GM19035 (cell line): ENCODE data around the gene POLR1B.
A peak's percentile ranks its signal among the peaks of the same experiment; 100 is the strongest.
"Not testable (repeated sequence)": the region's sequence is repeated elsewhere in the genome, so short reads cannot be mapped to it uniquely, and the experiment has no call there.

ENCODE experiments used
- ATAC-seq: cut with Tn5 transposase; IDR thresholded peaks from one replicate; pipeline ENCODE4 v1.9.1; 2021; ENCODE audit not compliant: unreplicated experiment

Gene POLR1B, protein sequence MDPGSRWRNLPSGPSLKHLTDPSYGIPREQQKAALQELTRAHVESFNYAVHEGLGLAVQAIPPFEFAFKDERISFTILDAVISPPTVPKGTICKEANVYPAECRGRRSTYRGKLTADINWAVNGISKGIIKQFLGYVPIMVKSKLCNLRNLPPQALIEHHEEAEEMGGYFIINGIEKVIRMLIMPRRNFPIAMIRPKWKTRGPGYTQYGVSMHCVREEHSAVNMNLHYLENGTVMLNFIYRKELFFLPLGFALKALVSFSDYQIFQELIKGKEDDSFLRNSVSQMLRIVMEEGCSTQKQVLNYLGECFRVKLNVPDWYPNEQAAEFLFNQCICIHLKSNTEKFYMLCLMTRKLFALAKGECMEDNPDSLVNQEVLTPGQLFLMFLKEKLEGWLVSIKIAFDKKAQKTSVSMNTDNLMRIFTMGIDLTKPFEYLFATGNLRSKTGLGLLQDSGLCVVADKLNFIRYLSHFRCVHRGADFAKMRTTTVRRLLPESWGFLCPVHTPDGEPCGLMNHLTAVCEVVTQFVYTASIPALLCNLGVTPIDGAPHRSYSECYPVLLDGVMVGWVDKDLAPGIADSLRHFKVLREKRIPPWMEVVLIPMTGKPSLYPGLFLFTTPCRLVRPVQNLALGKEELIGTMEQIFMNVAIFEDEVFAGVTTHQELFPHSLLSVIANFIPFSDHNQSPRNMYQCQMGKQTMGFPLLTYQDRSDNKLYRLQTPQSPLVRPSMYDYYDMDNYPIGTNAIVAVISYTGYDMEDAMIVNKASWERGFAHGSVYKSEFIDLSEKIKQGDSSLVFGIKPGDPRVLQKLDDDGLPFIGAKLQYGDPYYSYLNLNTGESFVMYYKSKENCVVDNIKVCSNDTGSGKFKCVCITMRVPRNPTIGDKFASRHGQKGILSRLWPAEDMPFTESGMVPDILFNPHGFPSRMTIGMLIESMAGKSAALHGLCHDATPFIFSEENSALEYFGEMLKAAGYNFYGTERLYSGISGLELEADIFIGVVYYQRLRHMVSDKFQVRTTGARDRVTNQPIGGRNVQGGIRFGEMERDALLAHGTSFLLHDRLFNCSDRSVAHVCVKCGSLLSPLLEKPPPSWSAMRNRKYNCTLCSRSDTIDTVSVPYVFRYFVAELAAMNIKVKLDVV

GRCh38 chr2:112542123-112542983, at the start of gene POLR1B:
POLR1B (plus strand) TSS chr2:112542465; CDS start chr2:112542495, 30 bp downstream.
- ATAC-seq: peak; percentile 82

DNA sequence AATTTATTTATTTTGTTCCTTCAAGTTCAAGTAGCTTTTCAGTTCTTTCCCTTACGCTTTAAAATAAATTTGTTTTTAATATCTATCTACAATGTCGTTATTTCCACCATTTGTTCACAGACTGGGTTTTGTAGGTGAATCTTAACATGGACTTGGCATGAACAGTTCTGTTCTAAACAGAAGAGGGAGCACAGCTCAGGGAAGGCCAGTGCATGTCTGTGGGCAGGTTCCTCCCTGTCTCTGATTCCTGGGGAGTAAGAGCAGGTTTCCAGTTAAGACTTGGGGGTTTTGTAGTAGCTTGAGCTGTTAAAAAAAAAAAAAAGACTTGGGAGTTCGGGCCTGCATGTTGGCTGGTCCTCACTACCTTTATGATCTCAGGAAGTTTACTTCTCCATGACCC, 49.2 kb upstream of the POLR1B start:
- no peak for ATAC-seq

GRCh38 chr2:112493858-112494648, 48.2 kb upstream of the POLR1B start:
- no peak for ATAC-seq

- no peak for ATAC-seq
These were observed 47.4 kb upstream of the POLR1B start for GRCh38 chr2:112494828-112495227.

GRCh38 chr2:112495878-112496277, 46.4 kb upstream of the POLR1B start:
- ATAC-seq: not testable (repeated sequence)

- ATAC-seq: peak; percentile 64
These were observed 41.3 kb upstream of the POLR1B start for GRCh38 chr2:112500850-112501484.

DNA sequence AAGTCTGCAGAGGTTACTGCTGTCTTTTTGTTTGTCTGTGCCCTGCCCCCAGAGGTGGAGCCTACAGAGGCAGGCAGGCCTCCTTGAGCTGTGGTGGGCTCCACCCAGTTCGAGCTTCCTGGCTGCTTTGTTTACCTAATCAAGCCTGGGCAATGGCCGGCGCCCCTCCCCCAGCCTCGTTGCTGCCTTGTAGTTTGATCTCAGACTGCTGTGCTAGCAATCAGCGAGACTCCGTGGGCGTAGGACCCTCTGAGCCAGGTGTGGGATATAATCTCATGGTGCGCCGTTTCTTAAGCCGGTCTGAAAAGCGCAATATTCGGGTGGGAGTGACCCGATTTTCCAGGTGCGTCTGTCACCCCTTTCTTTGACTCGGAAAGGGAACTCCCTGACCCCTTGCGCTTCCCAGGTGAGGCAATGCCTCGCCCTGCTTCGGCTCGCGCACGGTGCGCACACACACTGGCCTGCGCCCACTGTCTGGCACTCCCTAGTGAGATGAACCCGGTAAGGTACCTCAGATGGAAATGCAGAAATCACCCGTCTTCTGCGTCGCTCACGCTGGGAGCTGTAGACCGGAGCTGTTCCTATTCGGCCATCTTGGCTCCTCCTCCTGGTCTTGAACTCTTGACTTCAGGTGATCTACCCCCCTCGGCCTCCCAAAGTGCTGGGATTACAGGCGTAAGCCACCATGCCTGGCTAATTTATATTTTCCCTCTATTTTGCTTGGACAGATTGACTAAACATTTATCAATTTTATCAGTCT, 32.8 kb upstream of the POLR1B start:
- ATAC-seq: not testable (repeated sequence)

GRCh38 chr2:112516801-112517200, 25.5 kb upstream of the POLR1B start:
- ATAC-seq: no peak

DNA sequence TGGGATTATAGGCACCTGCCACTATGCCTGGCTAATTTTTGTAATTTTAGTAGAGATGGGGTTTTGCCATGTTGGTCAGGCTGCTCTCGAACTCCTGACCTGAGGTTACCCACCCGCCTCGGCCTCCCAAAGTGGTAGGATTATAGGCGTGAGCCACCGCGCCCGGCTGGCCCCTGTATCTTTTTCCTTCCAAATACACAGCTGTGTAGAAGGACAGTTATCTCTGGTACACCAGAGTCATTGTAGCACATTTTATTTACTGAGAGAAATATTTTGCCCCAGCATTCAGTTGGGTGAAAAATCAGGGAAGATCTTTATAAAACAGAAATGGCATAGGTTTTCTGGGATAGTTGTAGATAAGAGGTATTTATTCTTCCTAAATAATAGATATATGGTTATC, 23.5 kb upstream of the POLR1B start:
- no peak for ATAC-seq

DNA sequence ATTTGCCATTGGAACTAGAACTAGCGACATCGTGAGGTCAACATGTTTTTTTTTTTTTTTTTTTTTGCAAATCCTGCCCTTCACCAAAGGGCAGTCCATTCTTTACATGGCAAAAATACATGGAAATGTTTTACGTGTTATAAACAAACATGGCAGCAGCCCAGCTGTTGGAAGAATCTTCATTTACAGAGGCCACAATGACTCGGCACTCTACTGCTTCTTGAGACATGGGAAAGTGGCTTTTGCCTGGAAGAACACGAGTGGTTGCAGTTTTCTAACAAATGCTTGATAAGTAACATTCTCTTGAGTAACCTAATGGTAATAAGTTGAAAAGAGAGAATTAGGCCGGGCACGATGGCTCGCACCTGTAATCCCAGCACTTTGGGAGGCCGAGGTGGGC, 22.8 kb upstream of the POLR1B start:
- no peak for ATAC-seq

GRCh38 chr2:112520234-112520783, 22.0 kb upstream of the POLR1B start:
- no peak for ATAC-seq

DNA sequence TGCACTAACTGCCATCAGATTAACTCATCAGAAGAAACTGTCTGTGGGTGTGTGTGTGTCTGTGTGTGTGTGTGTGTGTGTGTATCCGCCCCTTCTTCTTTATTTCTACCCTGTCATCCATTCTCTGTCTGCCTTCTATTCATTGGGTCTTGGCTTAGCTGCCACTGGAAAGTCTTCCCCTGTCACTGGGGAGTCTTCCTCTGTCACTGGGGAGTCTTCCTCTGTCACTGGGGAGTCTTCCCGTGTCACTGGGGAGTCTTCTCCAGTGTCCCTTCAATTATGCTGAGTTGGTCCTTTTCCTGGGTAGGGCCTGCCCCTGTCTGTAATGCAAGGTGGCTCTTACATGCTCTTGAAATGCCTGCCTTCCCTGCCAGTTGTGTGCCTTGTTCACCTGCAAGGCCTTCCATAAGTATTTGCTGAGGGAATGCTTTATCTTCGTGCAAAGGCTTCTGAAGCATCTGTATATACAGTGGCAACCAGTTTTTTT, 18.9 kb upstream of the POLR1B start:
- ATAC-seq: no peak

DNA sequence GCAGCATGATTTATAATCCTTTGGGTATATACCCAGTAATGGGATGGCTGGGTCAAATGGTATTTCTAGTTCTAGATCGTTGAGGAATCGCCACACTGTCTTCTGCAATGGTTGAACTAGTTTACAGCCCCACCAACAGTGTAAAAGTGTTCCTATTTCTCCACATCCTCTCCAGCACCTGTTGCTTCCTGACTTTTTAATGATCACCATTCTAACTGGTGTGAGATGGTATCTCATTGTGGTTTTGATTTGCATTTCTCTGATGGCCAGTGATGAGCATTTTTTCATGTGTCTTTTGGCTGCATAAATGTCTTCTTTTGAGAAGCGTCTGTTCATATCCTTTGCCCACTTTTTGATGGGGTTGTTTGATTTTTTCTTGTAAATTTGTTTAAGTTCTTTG, 18.0 kb upstream of the POLR1B start:
- not testable (repeated sequence) for ATAC-seq

DNA sequence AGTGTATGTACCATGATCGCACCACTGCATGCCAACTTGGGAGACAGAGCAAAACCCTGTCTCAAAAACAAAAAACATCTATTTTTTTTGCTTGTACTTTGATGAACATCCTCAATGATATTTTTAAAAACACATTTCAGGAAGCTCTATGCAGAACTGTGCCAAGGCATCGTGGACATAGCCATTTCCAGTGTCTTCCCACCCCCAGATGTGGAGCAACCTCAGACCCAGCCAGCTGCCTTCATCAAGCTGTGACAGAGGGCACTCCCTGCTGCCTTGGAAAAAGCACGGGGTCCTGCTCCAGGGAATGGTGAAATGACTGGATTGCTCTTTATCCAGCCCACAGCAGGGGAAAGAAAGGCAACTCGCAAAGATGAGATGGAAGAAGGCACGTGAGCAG, 13.7 kb upstream of the POLR1B start:
- ATAC-seq: no peak

- ATAC-seq: no peak
These were observed 12.5 kb upstream of the POLR1B start for GRCh38 chr2:112529757-112530156.

DNA sequence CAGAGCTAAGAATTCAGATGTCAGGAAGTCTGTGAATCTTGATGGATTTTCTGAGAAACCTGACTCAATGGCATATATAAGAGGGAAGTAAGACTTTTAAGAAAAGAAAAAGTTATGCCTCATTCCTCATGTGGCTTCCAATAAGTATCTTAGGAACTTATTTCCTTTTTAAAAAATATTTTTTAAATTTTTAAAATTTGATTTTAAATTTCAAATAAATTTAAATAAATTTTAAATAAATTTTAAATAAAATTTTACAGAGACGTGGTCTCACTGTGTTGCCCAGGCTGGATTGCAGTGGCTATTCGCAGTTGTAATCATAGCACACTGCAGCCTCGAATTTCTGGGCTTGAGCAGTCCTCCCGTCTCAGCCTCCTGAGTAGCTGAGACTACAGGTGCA, 11.5 kb upstream of the POLR1B start:
- ATAC-seq: no peak

GRCh38 chr2:112534826-112535225, 7.4 kb upstream of the POLR1B start:
- no peak for ATAC-seq

- not testable (repeated sequence) for ATAC-seq
These were observed 5.6 kb upstream of the POLR1B start for GRCh38 chr2:112536665-112537064.
